Measurements from ENCODE around the gene HAUS7.

DNA sequence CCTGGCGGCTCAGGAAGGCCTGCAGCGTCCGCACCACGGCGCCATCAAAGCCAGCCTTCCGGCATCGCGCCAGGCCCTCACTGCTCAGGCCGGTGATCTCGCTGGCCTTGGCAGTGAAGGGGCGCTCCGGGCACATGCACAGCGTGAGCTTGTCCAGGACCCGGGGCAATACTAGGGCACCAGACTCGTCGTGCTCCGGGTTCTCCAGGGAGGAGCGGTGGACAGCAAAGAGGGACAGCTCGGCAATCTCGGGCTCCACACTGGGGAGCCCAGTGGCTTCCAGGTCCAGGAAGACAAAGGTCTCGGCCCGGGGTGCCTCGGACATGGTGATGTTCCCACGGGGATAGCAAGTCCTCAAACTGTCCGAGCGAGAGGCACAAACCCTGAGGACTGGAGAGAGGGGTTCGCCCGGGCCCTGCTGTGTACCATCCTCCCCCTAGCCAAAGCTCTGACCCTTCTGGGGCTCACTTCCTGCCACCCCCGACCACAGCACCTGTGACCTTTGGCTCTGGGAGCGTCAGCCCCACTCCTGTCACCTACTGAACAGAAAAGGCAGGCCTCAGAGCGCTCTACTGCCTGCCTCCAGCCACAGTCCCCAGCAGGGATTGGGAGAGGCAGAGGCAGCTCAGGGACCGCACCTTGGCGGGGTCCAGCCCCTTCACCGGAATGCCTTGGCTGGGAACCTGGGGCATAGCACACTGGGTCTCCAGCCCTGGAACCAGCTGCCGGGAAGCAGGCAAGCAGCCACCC, 25.1 kb downstream of the HAUS7 start:
- TF ChIP-seq CTCF (IDR thresholded peaks at IDR 0.05) (no peak), POLR2A (IDR thresholded peaks at IDR 0.05) (no peak), POLR2AphosphoS5 (IDR thresholded peaks at IDR 0.05) (no peak)

Measured in transverse colon (tissue), 4 donors.